ENCODE data around the gene ALG8. TPM values are rescaled to one million over a fixed set of nuclear protein-coding genes. Genes with fewer than 3 reads are reported as not detected.

The ALG8 gene
- total and polyA plus RNA-seq, 2 of the 8 experiments (the other 6 are each of a cell fraction or from before 2014, with no cell fraction given), result 66.7 to 84.3 TPM

DNA sequence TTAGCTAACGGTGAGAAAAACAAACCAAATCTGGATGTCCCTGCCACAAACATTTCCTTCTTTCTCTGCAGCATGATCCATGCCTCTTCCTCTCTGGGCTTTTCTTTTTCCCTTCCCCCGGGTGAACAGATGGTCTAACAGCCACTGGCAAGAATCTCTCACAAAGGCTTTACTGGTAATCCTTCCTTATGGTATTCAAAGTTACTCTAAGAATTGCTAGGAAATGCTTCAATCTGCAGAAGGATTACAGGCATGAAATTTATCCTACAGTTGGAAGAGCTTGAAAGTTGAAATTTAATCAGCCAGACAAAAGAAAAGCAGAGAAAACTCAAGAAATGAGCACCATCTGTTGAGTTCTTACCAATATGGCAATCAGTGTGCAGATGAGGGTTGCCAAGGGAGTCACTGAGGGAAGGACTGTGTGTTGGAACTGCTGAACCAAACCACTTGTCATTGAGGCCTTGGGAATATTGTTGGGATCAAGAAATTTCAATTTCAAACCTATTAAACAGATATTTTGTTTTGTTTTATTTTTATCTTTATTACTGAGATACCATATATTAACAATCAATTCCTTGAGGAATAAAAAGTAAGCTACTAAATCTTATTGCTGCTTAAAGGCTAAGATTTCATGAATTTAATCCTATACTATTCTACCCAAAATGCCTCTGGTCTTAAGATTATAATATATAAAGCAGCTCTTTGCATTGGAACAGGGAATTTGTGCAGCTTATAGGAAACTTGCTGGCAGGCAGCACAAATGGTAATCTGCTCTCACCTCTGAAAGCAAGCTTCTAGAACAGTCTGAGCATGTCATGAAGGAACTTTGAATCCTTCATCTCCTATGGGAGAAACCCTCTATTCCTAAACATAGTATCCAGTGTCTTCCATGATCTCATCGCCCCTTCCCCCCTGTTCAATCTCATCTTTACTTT, 30.1 kb downstream of the ALG8 start:
- Histone ChIP-seq H3K4me3 (ENCODE audit: extremely low read depth in 1 of 4, insufficient read depth in 2 of 4, low read depth in 3 of 4, low read length in 4 of 4) (no peak overlapping the region), H3K23ac (ENCODE audit: insufficient read length) (no peak overlapping the region), H3K4ac (replicated peaks; ENCODE audit: insufficient read length, low read depth, low read length) (no peak overlapping the region), H2AK5ac (ENCODE audit: low read depth, low read length) (no peak overlapping the region), H3K79me2 (ENCODE audit: control insufficient read depth in 1 of 2, insufficient read depth in 2 of 2, low read length in 2 of 2) (no peaks in the 10 kb centered on the region), H3K36me3 (ENCODE audit: control insufficient read depth in 2 of 4, insufficient read depth in 4 of 4, low read length in 3 of 4) (peaks cover 2 to 46% (median 19%) of the 10 kb centered on the region in 4 experiments; a peak in 5 of 8 replicates), H3K79me1 (ENCODE audit: low read depth, low read length) (no peaks in the 10 kb centered on the region; the same call in 1 of the 2 replicates), H2BK20ac (ENCODE audit: low read length) (no peak overlapping the region), H2BK12ac (ENCODE audit: low read depth, low read length) (no peak overlapping the region), H3K9me3 (ENCODE audit: insufficient read depth in 2 of 2, low read depth in 1 of 2, low read length in 1 of 2) (no peaks in the 10 kb centered on the region), H3K14ac (ENCODE audit: insufficient read length) (no peak overlapping the region), H2BK120ac (replicated peaks; ENCODE audit: low read depth, low read length) (no peak overlapping the region), H3K27ac (ENCODE audit: low read depth, low read length) (no peak overlapping the region), H3K9ac (replicated peaks in 1 of 4; ENCODE audit: extremely low read depth in 1 of 4, low read depth in 3 of 4, low read length in 3 of 4) (no peak overlapping the region), H3K18ac (ENCODE audit: extremely low read depth, low read length) (no peak overlapping the region), H2BK15ac (ENCODE audit: low read length) (no peak overlapping the region), H2BK5ac (ENCODE audit: low read depth, low read length) (no peak overlapping the region), H4K5ac (ENCODE audit: insufficient read length, low read depth, low read length) (no peak overlapping the region), H2AFZ (ENCODE audit: low read length) (no peak overlapping the region), H3K4me2 (ENCODE audit: insufficient read depth in 1 of 2, low read depth in 2 of 2, low read length in 2 of 2) (no peak overlapping the region), H3K4me1 (replicated peaks in 1 of 4; ENCODE audit: control insufficient read depth in 3 of 4, insufficient read depth in 4 of 4, low read length in 3 of 4) (no peaks in the 10 kb centered on the region), H4K8ac (ENCODE audit: extremely low read depth, insufficient read depth, low read length) (no peak overlapping the region), H3K56ac (replicated peaks; ENCODE audit: insufficient read length, low read depth, low read length) (no peak overlapping the region), H3K23me2 (ENCODE audit: low read depth, low read length) (no peaks in the 10 kb centered on the region; the same call in 1 of the 2 replicates), H4K91ac (replicated peaks; ENCODE audit: insufficient read length, low read length) (no peak overlapping the region), H3K27me3 (replicated peaks in 1 of 4; ENCODE audit: control insufficient read depth in 3 of 4, extremely low read depth in 1 of 4, insufficient read depth in 3 of 4, low read length in 3 of 4) (peaks cover 0 to 1% (median 0%) of the 10 kb centered on the region in 4 experiments; a peak in 1 of 7 replicates), H4K20me1 (replicated peaks in 1 of 2; ENCODE audit: control insufficient read depth in 1 of 2, insufficient read depth in 2 of 2, low read length in 2 of 2) (peaks cover 0 to 2% of the 10 kb centered on the region in 2 experiments)
- ChIA-PET POLR2A (ENCODE audit: partially characterized antibody) (interaction anchor here (0.7 to 1.7 kb wide), 6 partner anchors 13 to 30 kb away, joined by 3 to 5 read pairs (median 4); partner anchors contain the start of gene ALG8), CTCF (ENCODE audit: partially characterized antibody) (interaction anchor here (0.6 to 1.1 kb wide), 6 partner anchors 31 to 1316 kb away, joined by 3 to 5 read pairs (median 3); no protein-coding TSS in a partner anchor)
- WGBS, 2 experiments (ENCODE audit: extremely low coverage in 1 of 2, insufficient coverage in 1 of 2, insufficient read length in 1 of 2, insufficient replicate concordance in 2 of 2, low coverage in 1 of 2, low lambda C conversion rate in 2 of 2, missing lambda C conversion rate in 1 of 2), result 98% methylated on average over 3 of the region's 3 CpGs; no CpG with 5 or more reads in 1 of the 2 experiments
- DNase-seq (ENCODE audit: low read depth in 1 of 2, low spot score in 2 of 2), result no peak
- no peak for FAIRE-seq
- no peak for TF ChIP-seq FOSL1 (IDR thresholded peaks at IDR 0.05; ENCODE audit: insufficient read depth, low read depth, low read length)
- TF ChIP-seq TAF1 (IDR thresholded peaks at IDR 0.05; ENCODE audit: low read depth, low read length), result no peak
- TF ChIP-seq, protein P1, sequence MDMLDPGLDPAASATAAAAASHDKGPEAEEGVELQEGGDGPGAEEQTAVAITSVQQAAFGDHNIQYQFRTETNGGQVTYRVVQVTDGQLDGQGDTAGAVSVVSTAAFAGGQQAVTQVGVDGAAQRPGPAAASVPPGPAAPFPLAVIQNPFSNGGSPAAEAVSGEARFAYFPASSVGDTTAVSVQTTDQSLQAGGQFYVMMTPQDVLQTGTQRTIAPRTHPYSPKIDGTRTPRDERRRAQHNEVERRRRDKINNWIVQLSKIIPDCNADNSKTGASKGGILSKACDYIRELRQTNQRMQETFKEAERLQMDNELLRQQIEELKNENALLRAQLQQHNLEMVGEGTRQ (IDR thresholded peaks at IDR 0.05; ENCODE audit: low read length), result no peak
- TF ChIP-seq POLR2A (IDR thresholded peaks at IDR 0.05; ENCODE audit: control extremely low read depth in 1 of 2, low read depth in 2 of 2, low read length in 2 of 2), result no peak
- no peak for TF ChIP-seq MAFK (IDR thresholded peaks at IDR 0.05; ENCODE audit: low read depth, low read length)
- no peak for TF ChIP-seq RNF2 (IDR thresholded peaks at IDR 0.05; ENCODE audit: borderline replicate concordance, low read depth, low read length, missing control alignments, poor library complexity, severe bottlenecking)
